Measurements from ENCODE around the gene ZNF354B. TPM values are rescaled to one million over a fixed set of nuclear protein-coding genes. Genes with fewer than 3 reads are reported as not detected.

ZNF354B gene
- total RNA-seq, 1 experiment from 2014 or later = 26.2 TPM

- no peak within 1 kb of the TSS for H3K27ac Mint-ChIP-seq
- no peaks in the 10 kb centered on the region for H3K9me3 Mint-ChIP-seq
- H3K4me3 Mint-ChIP-seq = peak within 1 kb of the TSS; percentile 86
- H3K27me3 Mint-ChIP-seq (ENCODE audit: low read depth) = no peaks in the 10 kb centered on the region
- POLR2A ChIA-PET = interaction anchor here (0.6 to 0.8 kb wide), 3 partner anchors 9 to 36 kb away, joined by 3 to 4 read pairs (median 3); partner anchors contain the start of gene ZNF354B
- CTCF ChIA-PET = interaction anchor here (0.8 to 2.0 kb wide), 6 partner anchors 36 to 365 kb away, joined by 3 to 9 read pairs (median 4); partner anchors contain the start of gene ZNF354B
- peaks cover 2% of the 10 kb centered on the region; the same call in 1 of the 2 replicates for H3K36me3 Mint-ChIP-seq
- DNase-seq (ENCODE audit: low spot score) (peak; percentile 78), ATAC-seq (peak; percentile 91)
- H3K4me1 Mint-ChIP-seq = peaks cover 6% of the 10 kb centered on the region; the same call in 1 of the 2 replicates
- no peak for TF ChIP-seq ERG (CRISPR knock-in tag; IDR thresholded peaks at IDR 0.05)
- no peak for TF ChIP-seq TEAD4 (CRISPR knock-in tag; IDR thresholded peaks at IDR 0.05)
- no peak for TF ChIP-seq ZNF423 (CRISPR knock-in tag; IDR thresholded peaks at IDR 0.05)
- TF ChIP-seq ZBTB21 (CRISPR knock-in tag; IDR thresholded peaks at IDR 0.05; ENCODE audit: borderline replicate concordance) = peak; percentile 75; the same call in 1 of the 2 replicates
- TF ChIP-seq ETV6 (CRISPR knock-in tag; IDR thresholded peaks at IDR 0.05) = 0 out of 2 replicates have a peak, but pooled peaks have one; percentile 30
- TF ChIP-seq IRF1 (CRISPR knock-in tag; IDR thresholded peaks at IDR 0.05) = peak; percentile 21; the same call in 1 of the 2 replicates
- peak; percentile 76 for TF ChIP-seq SP1 (CRISPR knock-in tag; conservative IDR thresholded peaks at IDR 0.05)
- peak; percentile 51; the same call in 1 of the 2 replicates for TF ChIP-seq FOXP1 (CRISPR knock-in tag; IDR thresholded peaks at IDR 0.05; ENCODE audit: borderline replicate concordance)
- TF ChIP-seq E2F1 (CRISPR knock-in tag; IDR thresholded peaks at IDR 0.05) = 0 out of 2 replicates have a peak, but pooled peaks have one; percentile 72
- TF ChIP-seq ATF6 (CRISPR knock-in tag; IDR thresholded peaks at IDR 0.05) = no peak
- no peak for TF ChIP-seq ZNF281 (CRISPR knock-in tag; IDR thresholded peaks at IDR 0.05)
- no peak for TF ChIP-seq JUN (CRISPR knock-in tag; IDR thresholded peaks at IDR 0.05)
- no peak for TF ChIP-seq FOXJ3 (CRISPR knock-in tag; IDR thresholded peaks at IDR 0.05; ENCODE audit: borderline replicate concordance)
- TF ChIP-seq ZNF219 (CRISPR knock-in tag; IDR thresholded peaks at IDR 0.05; ENCODE audit: borderline replicate concordance) = no peak
- peak; percentile 94 for TF ChIP-seq HMGXB4 (CRISPR knock-in tag; IDR thresholded peaks at IDR 0.05)
- no peak for TF ChIP-seq ATF3 (CRISPR knock-in tag; conservative IDR thresholded peaks at IDR 0.05)
- no peak for TF ChIP-seq GTF2I (CRISPR knock-in tag; conservative IDR thresholded peaks at IDR 0.05)
- TF ChIP-seq ZNF425 (CRISPR knock-in tag; conservative IDR thresholded peaks at IDR 0.05) = no peak
- TF ChIP-seq ZNF671 (CRISPR knock-in tag; IDR thresholded peaks at IDR 0.05) = no peak
- no peak for TF ChIP-seq CDX4 (CRISPR knock-in tag; IDR thresholded peaks at IDR 0.05; ENCODE audit: borderline replicate concordance)
- no peak for TF ChIP-seq EMX1 (CRISPR knock-in tag; IDR thresholded peaks at IDR 0.05)
Measured at GRCh38 chr5:178895615-178896571, 36.1 kb downstream of the ZNF354B start, which contains the start of gene ZFP2. ZFP2 (plus strand) TSS chr5:178895913; CDS start chr5:178931314, 35,401 bp downstream.
